ENCODE data around the gene RASSF8. TPM values are rescaled to one million over a fixed set of nuclear protein-coding genes. Genes with fewer than 3 reads are reported as not detected.

Gene RASSF8
- total and polyA plus RNA-seq, 2 of the 8 experiments (the other 6 are each of a cell fraction or from before 2014, with no cell fraction given), result 6.4 to 46.7 TPM

GRCh38 chr12:26055087-26055486 is 96.6 kb downstream of the RASSF8 start:
- H2BK15ac ChIP-seq (ENCODE audit: low read length), result no peak overlapping the region
- H3K4me3 ChIP-seq (ENCODE audit: extremely low read depth in 1 of 4, insufficient read depth in 2 of 4, low read depth in 3 of 4, low read length in 4 of 4), result no peak overlapping the region
- peaks cover 0 to 2% (median 0%) of the 10 kb centered on the region in 4 experiments; a peak in 1 of 7 replicates for H3K4me1 ChIP-seq (replicated peaks in 1 of 4; ENCODE audit: control insufficient read depth in 3 of 4, insufficient read depth in 4 of 4, low read length in 3 of 4)
- no peak overlapping the region for H2BK120ac ChIP-seq (replicated peaks; ENCODE audit: low read depth, low read length)
- no peaks in the 10 kb centered on the region for H3K9me3 ChIP-seq (ENCODE audit: insufficient read depth in 2 of 2, low read depth in 1 of 2, low read length in 1 of 2)
- no peak overlapping the region for H2BK12ac ChIP-seq (ENCODE audit: low read depth, low read length)
- no peak overlapping the region for H3K9ac ChIP-seq (replicated peaks in 1 of 4; ENCODE audit: extremely low read depth in 1 of 4, low read depth in 3 of 4, low read length in 3 of 4)
- no peak overlapping the region for H2BK20ac ChIP-seq (ENCODE audit: low read length)
- H4K20me1 ChIP-seq (replicated peaks in 1 of 2; ENCODE audit: control insufficient read depth in 1 of 2, insufficient read depth in 2 of 2, low read length in 2 of 2), result no peaks in the 10 kb centered on the region
- H4K5ac ChIP-seq (ENCODE audit: insufficient read length, low read depth, low read length), result no peak overlapping the region
- no peak overlapping the region for H3K56ac ChIP-seq (replicated peaks; ENCODE audit: insufficient read length, low read depth, low read length)
- H2AK5ac ChIP-seq (ENCODE audit: low read depth, low read length), result no peak overlapping the region
- H3K23ac ChIP-seq (ENCODE audit: insufficient read length), result no peak overlapping the region
- H3K14ac ChIP-seq (ENCODE audit: insufficient read length), result no peak overlapping the region
- no peak overlapping the region for H4K8ac ChIP-seq (ENCODE audit: extremely low read depth, insufficient read depth, low read length)
- no peaks in the 10 kb centered on the region for H3K23me2 ChIP-seq (ENCODE audit: low read depth, low read length)
- no peak overlapping the region for H3K4me2 ChIP-seq (ENCODE audit: insufficient read depth in 1 of 2, low read depth in 2 of 2, low read length in 2 of 2)
- CTCF ChIA-PET (ENCODE audit: partially characterized antibody), result interaction anchor here (0.7 to 0.9 kb wide), 2 partner anchors 10 to 14 kb away, joined by 3 read pairs; no protein-coding TSS in a partner anchor
- DNase-seq (ENCODE audit: low read depth in 1 of 2, low spot score in 2 of 2) (no peak), FAIRE-seq (no peak)
- H3K27ac ChIP-seq (ENCODE audit: low read depth, low read length), result no peak overlapping the region
- POLR2A ChIA-PET (ENCODE audit: partially characterized antibody), result no interaction called here
- no peak overlapping the region for H4K91ac ChIP-seq (replicated peaks; ENCODE audit: insufficient read length, low read length)
- H3K4ac ChIP-seq (replicated peaks; ENCODE audit: insufficient read length, low read depth, low read length), result no peak overlapping the region
- H3K27me3 ChIP-seq (replicated peaks in 1 of 4; ENCODE audit: control insufficient read depth in 3 of 4, extremely low read depth in 1 of 4, insufficient read depth in 3 of 4, low read length in 3 of 4), result no peaks in the 10 kb centered on the region
- 98% methylated on average over 2 of the region's 2 CpGs; no CpG with 5 or more reads in 1 of the 2 experiments for WGBS, 2 experiments (ENCODE audit: extremely low coverage in 1 of 2, insufficient coverage in 1 of 2, insufficient read length in 1 of 2, insufficient replicate concordance in 2 of 2, low coverage in 1 of 2, low lambda C conversion rate in 2 of 2, missing lambda C conversion rate in 1 of 2)
- no peak overlapping the region for H2BK5ac ChIP-seq (ENCODE audit: low read depth, low read length)
- H2AFZ ChIP-seq (ENCODE audit: low read length), result no peak overlapping the region
- H3K79me2 ChIP-seq (ENCODE audit: control insufficient read depth in 1 of 2, insufficient read depth in 2 of 2, low read length in 2 of 2), result peaks cover 0 to 19% of the 10 kb centered on the region in 2 experiments; a peak in 1 of 4 replicates
- H3K79me1 ChIP-seq (ENCODE audit: low read depth, low read length), result no peaks in the 10 kb centered on the region
- no peaks in the 10 kb centered on the region; a peak in 1 of 8 replicates for H3K36me3 ChIP-seq (ENCODE audit: control insufficient read depth in 2 of 4, insufficient read depth in 4 of 4, low read length in 3 of 4)
- H3K18ac ChIP-seq (ENCODE audit: extremely low read depth, low read length), result no peak overlapping the region
- TF ChIP-seq ASH2L (IDR thresholded peaks at IDR 0.05; ENCODE audit: low read length) (no peak), SP2 (IDR thresholded peaks at IDR 0.05; ENCODE audit: low read length) (no peak), TEAD4 (IDR thresholded peaks at IDR 0.05; ENCODE audit: low read depth, low read length) (no peak), CEBPB (IDR thresholded peaks at IDR 0.05; ENCODE audit: low read depth, low read length) (no peak), SIX5 (IDR thresholded peaks at IDR 0.05; ENCODE audit: low read depth, low read length) (no peak), SP4 (IDR thresholded peaks at IDR 0.05; ENCODE audit: low read length) (no peak)
